ENCODE results near the gene WNK1.
"Not testable (repeated sequence)": the region's sequence is repeated elsewhere in the genome, so short reads cannot be mapped to it uniquely, and the experiment has no call there.

Gene WNK1

DNA sequence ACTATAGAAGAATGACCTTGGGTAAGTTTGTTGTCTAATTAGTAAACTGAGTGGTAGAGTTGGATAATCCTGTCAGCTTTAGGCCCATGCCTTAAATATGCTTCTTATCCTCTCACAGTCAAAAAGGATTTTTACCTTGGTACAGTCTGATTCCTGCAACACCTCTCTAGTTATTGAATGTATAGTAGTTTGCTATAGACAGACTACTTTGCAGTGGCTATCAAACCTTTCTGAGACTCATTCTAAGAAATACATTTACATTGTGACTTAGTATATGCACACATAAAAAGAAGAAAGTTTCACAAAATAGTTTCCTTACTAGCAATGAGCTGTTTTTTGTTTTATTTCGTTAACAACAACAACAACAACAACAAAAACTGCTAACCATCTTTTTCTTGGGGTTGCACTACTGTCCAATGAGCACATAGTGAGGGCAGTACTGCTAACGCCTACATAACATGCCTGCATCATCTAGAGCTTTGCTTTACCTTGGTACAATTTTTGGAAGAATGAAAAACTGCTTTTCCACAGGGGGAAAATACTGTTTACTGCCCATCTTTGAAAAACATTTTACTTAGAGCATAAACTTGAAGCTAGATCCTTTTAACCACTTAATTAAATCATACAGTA, 28.5 kb downstream of the WNK1 start:
- no peak for DNase-seq

DNA sequence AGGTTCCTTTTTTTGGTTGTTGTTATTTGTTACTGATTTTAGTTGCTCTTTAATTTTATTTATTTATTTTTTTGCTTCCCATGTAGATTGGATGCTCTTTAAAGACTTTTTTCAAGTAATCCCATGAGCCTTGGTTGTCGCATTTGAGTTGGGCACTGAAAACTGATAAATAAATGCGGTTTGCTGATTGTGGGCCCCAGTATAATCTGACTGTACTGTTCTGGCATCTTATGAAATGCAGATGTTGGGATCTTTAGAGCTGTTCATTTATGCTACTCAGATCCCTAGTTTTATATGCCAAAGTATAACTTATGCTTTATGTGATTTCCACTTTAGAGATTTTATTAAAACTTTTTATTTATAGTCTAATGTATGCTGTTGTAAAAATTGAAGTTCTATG, 33.3 kb downstream of the WNK1 start:
- DNase-seq: no peak

DNA sequence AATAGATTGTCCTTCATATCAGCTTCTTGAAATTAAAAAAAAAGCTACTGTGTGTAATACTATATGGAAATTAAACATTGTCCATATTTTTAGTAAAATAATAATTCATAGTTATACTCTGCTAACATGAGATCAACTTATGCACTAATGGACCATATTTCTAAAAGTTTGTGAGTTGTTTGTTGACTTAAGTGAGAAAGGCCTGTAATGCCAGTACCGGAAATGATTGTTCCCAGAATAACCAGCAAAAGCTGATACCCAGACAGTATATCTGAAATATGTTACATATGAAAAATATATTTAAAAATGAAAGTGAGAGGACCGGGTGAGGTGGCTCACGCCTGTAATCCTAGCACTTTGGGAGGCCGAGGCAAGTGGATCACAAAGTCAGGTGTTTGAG, 35.9 kb downstream of the WNK1 start:
- no peak for DNase-seq

DNA sequence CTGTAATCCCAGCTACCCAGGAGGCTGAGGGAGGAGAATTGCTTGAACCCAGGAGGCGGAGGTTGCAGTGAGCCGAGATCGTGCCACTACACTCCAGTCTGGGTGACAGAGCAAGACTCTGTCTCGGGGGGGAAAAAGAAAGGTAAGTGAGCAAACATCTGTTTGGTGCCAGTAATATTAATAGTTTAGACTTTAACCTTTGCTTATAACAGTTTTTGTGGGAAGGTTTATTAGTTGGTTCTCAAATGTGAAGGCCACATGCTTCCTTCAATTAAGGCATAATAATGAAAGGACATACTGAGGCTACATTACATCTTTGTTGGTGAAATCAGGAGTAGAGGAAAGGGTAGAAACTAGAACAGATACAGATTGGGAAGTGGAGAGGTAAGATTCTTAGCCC, 36.4 kb downstream of the WNK1 start:
- DNase-seq: not testable (repeated sequence)

DNA sequence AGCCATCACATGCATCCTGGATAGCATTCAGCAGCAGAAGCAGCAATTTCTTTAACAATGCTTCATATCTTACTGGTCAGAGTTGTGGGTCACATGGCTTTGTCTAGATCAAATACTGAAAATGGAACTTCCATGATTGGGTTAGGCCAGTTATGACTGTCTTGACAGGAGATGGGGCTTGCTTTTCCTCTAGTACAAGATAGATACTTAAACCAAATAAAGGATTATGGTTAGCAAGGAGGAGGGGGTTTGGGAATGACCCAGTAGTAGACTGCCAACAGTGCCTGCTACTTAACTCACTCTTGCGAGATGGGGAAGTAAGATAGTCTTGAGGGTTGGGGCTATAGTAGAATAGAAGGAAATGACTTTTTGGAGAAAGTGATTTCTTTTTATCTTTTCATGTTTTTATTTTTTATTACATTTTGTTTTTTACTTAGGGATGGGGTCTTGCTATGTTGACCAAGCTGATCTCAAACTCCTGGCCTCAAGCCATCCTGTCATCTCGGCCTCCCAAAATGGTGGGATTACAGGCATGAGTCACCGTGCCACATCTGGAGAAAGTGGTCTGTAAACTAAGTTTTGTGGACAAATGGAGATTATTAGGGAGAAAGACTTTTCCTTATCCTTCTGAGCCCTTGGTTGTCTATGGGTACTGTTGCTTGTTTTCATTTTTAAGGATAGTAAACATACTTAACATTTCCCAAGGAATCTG, 37.6 kb downstream of the WNK1 start:
- DNase-seq: no peak

DNA sequence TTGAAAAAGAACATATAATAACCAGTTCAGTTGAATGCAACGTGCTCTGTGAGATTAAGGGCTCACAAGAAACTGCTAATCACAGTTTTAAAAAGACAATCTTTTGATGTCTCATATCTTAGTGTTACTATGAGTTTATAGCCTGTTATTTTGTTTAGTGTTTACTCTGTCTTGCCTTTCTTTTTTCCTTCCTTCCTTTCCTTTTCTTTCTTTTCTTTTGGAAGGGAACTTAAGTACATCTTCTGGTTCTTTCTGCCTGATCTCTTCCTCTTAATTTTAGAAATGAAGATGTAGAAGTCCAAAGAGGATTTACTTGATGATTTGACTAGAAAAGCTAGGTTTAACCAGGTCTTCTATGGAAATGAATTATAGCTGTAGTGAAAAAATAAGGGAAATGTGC, 38.2 kb downstream of the WNK1 start:
- no peak for DNase-seq

DNA sequence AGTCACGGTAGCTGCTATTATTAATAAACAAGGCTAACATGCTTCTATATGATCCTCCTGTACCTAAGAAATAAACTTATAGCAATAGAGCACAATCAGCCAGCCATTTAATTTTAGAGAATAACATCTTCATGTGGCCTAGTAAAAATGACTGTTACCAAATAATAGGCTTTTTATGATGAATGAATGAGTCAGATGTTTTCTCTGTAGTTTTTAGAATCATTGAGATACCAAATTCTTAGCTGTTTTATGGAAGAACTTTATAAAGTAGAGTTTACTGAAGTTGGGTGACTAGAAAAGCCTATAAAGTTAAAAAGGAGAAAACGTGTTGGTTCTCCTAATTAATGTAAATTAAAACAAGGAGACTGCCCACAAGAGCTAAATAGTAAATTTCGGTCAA, 40.7 kb downstream of the WNK1 start:
- no peak for DNase-seq

DNA sequence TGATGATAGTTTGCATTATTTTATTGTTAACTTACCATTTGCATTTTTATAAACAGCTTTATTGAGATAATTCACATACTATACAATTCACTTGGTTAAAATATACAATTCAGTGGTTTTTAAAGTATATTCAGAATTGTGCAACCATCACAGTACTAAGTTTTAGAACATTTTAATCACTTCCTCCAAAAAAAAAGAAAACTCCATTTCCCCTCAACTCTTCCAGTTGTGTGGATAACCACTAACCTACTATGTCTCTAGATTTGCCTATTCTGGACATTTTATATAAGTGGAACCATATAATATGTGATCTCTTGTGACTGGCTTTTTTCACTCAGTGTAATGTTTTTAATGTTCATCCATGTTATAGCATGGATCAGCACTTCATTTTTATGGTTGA, 41.3 kb downstream of the WNK1 start:
- DNase-seq: no peak

DNA sequence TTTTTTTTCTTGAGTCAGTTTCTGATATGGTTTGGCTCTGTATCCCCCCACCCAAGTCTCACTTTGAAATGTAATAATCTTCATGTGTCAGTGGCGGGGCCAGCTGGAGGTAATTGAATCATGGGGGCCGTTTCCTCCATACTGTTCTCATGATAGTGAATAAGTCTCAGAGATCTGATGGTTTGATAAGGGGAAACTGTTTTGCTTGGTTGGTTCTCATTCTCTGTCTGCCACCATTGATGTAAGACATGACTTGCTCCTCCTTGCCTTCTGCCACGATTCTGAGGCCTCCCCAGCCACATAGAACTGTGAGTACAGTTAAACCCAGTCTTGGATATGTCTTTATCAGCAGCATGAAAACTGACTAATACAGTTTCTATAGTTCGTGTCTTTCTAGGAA, 42.9 kb downstream of the WNK1 start:
- no peak for DNase-seq

DNA sequence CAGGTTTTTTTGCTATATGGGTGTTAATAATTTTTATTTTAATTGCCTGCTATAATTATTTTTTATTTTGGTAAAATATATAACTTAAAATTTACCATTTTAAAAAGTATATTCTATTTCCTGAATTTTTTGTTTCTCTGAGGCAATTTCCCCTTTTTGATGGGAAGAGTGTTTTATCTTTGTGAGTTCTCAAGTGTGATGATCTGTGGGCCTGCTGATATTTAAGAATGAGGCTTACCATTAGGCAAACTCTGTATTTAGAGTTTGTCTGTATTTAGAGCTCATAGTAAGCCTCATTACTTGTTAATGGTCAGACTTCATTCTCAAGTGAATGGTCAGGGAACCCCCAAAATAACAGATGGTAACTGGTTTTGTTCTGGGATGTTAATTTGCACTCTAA, 48.0 kb downstream of the WNK1 start:
- no peak for DNase-seq

DNA sequence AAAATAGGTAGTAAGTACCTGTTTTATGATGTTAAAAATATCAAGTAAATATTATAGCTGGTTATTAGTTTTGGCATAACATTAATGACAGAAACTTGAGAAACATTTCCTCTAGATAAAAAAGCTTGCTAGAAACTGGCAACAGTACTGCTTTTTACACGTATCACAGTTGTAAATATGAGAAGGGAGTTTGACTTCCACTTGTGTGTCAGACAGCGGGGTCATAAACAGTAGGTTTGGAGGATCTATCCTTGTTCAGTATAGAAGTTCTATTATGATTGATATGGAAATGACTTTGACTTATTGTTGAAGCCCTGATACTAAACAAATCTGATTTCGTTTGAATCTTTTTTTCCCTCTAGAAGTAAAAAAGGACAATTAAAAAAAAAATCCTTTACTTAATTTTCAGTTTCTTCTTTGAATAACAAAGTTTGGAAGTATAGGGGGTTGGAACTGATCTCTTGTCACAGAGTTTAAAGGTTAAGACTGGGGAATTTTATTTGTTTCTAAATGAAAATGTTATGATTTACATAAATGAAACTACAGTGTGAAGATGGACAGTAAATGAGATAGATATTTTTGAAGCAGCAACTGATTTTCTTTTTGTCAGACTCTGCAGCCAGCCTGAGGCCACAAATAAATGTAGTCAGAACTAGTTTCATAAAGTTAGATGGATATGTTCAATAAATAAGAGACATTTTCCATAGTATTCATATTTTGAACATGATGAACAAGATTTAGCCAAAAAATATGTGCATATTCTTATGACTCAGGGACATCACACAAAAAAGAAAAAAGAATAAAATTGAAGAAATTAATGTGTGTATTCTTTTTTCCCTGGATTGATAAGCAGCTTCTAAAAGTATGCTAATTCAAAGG, 50.1 kb downstream of the WNK1 start:
- no peak for DNase-seq

DNA sequence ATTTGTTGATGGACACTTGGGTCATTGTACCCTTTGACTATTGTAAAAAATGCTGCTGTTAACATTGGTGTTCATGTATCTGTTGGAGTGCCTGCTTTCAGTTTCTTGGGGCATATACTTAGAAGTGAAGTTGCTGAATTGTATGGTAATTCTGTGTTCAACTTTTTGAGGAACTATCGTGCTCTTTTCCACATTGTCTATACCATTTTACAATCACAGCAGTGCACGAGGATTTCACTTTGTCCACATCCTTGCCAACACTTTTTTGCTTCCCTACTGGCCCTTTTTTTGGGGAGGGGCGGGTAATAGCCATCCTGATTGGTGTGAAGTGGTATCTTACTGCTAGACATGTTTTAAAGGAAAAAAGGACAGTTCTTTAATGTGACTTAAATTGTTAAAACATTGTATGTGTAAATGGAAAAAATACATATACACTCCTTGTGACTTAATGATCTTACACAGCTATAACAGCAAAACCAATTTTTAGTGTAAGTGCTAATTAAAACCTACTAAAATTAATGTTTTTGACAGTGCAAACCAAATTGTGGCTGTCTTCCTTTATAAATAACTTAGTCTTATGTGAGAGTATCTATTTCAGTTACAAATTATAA, 52.7 kb downstream of the WNK1 start:
- no peak for DNase-seq

DNA sequence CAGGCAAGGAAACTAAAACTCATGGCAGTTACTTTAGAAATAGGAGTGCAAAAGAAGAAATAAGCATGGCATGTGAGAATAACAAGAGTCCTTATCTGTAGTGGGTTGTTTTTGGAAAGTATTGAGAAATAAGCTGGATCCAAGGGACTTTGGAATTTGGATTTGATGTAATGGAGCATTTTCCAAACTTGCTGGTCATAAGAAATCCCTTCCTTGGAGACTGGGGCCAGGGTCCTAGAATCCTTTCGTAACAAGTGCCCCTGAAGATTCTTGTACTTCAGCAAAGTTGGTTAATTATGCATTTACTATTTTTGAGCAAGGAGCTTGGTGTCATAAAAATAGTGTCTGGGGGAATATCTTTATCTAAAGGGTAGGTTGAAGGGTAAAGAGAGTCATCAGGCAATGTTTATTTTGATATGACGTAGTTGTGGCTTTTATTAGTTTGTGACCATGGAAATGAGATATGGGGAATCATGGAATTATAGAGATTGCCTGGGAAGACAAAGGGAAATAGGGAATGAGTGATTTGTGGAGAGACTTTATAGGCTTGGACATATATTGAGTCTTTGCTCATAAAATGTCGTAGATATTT, 53.9 kb downstream of the WNK1 start:
- no peak for DNase-seq

DNA sequence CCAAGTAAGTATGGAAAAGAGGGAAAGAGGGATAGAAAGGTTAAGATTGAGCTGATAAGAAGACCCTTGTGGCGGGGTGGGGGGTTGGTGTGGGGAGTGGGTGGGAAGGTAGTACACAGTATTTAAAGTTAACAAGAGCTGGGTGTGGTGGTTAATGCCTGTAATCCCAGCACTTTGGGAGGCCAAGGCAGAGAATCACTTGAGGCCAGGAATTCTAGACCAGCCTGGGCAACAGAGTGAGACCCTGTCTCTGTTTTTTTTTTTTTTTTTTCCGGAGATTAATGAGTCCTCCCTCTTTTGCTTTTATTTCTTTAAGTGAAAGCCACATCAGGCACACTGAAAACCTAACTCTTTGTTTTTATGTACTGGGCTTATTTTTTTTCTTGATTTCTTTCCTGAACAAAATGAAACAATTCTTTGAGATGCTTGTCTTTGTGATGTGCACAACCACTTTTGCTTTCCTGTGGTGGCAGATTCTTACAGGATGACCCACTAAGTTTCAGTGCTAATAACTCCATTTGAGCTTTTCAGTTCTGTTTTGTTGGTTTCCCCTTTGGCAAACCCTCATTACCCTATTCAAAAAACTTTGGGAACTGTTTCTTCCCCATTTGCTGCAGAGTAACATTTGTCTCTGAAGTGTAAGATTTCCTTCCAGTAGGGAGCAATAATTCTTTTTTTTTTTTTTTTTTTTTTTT, 54.8 kb downstream of the WNK1 start:
- DNase-seq: no peak

DNA sequence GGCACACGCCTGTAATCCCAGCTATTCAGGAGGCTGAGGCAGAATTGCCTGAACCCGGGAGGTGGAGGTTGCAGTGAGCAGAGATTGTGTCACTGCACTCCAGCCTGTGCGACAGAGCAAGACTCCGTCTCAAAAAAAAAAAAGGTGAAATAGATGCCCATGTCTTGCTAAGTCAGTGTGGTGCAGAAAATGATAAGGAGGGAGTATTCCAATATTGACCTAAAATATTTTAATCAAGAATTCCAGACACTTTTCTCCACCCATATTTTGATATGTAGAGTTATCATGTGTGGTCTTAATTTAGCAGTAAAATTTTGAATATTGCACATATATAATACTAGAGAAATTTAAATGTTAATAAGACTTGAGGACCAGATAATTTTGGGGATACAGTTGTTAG, 57.7 kb downstream of the WNK1 start:
- DNase-seq: no peak

DNA sequence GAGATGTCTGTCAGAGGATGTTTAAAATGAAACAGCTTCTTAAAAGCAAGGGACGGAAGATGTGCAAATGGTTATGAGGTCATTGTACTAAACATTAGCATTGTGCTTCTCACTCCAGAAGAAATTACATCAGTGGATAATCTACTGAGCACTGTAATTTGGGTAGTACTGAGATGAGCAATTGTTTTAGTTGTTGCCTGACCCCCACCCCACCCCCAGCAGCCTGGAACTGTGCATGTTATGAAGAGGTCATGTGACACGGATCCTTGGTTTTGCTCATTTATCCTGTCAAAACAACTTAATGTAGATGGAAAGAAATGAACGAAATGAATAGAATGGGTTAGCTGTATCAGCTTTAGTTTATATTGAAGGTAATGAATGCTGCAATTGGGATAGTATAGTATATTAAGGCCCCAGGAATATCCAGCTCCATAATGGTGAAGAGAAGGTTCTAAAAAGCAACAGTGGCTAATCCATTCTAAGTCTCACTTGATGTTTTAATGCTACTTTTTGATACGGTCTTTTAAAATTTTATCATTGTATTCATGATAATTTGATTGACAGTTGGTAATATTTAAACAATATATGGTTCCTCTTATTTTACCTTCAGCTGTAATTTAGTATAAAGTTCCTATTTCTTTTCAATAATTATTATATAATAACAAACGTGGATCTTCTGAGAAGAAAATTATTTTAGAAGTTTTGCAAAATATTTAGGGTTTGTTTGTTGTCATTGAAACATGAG, 58.5 kb downstream of the WNK1 start:
- no peak for DNase-seq

DNA sequence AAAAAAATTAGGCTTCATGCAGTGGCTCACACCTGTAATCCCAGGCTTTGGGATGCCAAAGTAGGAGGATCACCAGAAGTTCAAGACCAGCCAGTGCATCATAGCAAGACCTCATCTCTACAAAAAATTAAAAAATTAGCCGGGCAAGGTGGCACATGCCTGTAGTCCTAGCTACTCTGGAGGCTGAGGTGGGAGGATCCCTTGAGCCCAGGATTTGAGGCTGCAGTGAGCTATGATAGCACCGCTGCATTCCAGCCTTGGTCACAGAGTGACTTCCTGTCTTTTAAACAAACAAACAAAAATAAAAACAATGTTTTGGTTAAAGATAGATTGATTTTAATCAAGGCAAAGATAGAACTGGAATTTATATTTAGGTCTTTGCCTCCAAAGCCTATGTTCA, 60.6 kb downstream of the WNK1 start:
- no peak for DNase-seq

DNA sequence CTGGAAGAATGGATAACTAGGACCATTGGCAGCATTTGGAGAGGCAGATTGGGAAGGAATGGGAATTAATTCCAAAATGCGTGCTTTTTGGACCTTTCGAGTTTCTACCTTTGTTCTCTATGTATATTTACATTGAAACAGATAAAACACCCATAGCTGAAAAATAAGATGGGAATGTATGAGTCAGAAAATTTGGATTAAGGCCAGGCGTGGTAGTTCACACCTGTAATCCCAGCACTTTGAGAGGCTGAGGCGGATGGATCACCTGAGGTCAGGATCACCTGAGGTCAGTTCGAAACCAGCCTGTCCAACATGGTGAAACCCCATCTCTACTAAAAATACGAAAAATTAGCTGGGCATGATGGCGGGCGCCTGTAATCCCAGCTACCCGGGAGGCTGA, 65.1 kb downstream of the WNK1 start:
- DNase-seq: not testable (repeated sequence)

DNA sequence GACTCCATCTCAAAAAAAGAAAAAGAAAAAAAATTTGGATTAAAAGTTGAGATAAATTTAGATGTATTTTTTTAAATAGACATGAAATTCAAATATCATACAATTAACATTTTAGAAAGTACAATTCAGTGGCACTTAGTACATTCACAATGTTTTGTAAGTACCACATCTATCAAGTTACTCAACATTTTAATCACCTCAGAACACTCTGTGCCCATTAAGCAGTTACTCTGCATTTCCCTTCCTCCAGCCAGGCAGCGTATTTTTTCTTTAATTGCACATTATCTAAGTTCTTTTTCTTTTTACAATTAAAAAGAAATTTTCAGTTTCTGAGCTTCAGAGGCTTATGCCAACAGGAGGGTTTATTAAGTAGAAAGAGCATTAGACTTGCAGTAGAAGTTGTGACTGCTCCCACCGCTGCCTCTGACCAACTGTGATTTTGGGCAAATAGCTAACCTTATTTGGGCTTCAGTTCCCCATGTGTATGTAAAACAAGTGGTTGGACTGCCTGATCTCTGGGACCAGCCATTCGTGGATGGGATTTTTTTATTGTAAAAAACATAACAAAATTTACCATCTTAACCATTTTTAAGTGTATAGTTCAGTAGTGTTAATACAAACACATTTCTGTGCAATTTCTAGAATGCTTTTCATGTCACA, 65.7 kb downstream of the WNK1 start:
- DNase-seq: no peak

DNA sequence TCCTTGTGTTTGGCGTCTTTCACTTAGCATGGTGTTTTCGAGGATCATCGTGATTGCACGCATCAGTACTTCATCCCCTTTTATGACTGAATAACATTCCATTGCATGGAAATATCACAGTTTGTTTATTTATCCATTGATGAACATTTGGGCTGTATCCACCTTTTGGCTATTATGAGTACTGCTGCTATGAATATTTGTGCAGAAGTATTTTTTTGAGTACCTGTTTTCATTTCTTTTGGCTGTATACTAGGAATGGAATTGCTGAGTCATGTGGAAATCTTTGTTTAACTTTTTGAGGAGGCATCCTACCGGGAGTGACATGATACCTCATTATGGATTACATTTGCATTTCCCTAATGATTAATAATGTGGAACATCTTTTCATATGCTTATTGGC, 66.4 kb downstream of the WNK1 start:
- DNase-seq: no peak

DNA sequence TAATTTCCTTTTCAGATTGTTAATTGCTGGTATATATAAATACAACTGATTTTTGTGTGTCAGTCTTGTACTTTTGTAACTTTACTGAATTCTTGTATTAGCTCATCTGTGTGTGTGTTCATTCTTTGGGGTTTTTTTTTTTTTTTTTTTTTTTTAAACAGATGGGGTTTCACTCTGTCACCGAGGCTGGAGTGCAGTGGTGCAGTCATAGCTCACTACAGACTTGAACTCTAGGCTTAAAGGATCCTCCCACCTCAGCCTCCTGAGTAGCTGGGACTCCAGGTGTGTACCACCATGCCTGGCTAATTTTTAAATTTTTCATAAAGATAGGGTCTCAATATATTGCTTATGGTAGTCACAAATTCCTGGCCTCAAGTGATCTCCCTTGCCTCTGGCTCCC, 68.0 kb downstream of the WNK1 start:
- DNase-seq: no peak
